ENCODE data around the gene LRP1B. TPM values are rescaled to one million over a fixed set of nuclear protein-coding genes. Genes with fewer than 3 reads are reported as not detected.

LRP1B gene
- total RNA-seq, 1 experiment from 2014 or later: 0.52 TPM

DNA sequence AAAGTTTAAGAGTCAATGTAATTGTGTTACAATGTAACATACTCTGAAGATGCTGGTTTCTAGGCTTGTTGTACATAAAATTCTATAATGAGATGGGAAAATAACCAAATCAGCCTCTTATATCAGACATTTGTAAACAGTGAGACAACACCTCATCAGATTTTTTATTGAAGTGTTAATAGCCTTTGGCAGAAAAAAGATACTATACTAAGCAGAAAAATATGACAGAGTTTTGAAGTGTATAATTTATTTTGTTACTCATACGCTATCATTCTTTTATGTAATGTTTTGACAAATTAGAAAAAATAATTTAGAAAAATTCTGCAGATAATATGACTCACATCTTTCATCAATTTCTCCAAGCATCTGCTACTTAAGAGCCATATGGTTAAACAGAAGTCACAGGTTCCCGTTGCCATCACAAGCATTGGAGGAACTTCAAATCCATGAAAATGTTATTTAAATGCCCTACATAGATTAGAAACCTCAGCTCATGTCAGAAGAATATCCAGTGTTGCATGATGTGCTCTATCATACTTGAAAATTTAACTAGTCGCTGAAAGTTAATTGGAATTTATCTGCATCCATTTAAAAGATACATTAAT is 535.4 kb downstream of the LRP1B start:
- Mint-ChIP-seq H3K27me3 (ENCODE audit: low read depth) (no peaks in the 10 kb centered on the region), H3K4me1 (peaks cover 11% of the 10 kb centered on the region), H3K27ac (no peak overlapping the region), H3K36me3 (peaks cover 24% of the 10 kb centered on the region), H3K4me3 (no peak overlapping the region), H3K9me3 (peaks cover 21% of the 10 kb centered on the region)
- POLR2A ChIA-PET: no interaction called here
- TF ChIP-seq ZNF416 (CRISPR knock-in tag; IDR thresholded peaks at IDR 0.05) (no peak), CREM (CRISPR knock-in tag; IDR thresholded peaks at IDR 0.05) (no peak), ZNF425 (CRISPR knock-in tag; conservative IDR thresholded peaks at IDR 0.05) (no peak), ATF1 (CRISPR knock-in tag; IDR thresholded peaks at IDR 0.05) (no peak), ELF4 (CRISPR knock-in tag; IDR thresholded peaks at IDR 0.05; ENCODE audit: low read depth) (no peak), ESRRA (CRISPR knock-in tag; IDR thresholded peaks at IDR 0.05; ENCODE audit: borderline replicate concordance) (no peak), SMAD4 (CRISPR knock-in tag; IDR thresholded peaks at IDR 0.05) (no peak)
- TF ChIP-seq, protein P1, sequence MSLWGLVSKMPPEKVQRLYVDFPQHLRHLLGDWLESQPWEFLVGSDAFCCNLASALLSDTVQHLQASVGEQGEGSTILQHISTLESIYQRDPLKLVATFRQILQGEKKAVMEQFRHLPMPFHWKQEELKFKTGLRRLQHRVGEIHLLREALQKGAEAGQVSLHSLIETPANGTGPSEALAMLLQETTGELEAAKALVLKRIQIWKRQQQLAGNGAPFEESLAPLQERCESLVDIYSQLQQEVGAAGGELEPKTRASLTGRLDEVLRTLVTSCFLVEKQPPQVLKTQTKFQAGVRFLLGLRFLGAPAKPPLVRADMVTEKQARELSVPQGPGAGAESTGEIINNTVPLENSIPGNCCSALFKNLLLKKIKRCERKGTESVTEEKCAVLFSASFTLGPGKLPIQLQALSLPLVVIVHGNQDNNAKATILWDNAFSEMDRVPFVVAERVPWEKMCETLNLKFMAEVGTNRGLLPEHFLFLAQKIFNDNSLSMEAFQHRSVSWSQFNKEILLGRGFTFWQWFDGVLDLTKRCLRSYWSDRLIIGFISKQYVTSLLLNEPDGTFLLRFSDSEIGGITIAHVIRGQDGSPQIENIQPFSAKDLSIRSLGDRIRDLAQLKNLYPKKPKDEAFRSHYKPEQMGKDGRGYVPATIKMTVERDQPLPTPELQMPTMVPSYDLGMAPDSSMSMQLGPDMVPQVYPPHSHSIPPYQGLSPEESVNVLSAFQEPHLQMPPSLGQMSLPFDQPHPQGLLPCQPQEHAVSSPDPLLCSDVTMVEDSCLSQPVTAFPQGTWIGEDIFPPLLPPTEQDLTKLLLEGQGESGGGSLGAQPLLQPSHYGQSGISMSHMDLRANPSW (CRISPR knock-in tag; conservative IDR thresholded peaks at IDR 0.05; ENCODE audit: low read depth): no peak
- TF ChIP-seq, protein P2, sequence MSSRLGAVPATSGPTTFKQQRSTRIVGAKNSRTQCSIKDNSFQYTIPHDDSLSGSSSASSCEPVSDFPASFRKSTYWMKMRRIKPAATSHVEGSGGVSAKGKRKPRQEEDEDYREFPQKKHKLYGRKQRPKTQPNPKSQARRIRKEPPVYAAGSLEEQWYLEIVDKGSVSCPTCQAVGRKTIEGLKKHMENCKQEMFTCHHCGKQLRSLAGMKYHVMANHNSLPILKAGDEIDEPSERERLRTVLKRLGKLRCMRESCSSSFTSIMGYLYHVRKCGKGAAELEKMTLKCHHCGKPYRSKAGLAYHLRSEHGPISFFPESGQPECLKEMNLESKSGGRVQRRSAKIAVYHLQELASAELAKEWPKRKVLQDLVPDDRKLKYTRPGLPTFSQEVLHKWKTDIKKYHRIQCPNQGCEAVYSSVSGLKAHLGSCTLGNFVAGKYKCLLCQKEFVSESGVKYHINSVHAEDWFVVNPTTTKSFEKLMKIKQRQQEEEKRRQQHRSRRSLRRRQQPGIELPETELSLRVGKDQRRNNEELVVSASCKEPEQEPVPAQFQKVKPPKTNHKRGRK (CRISPR knock-in tag; IDR thresholded peaks at IDR 0.05; ENCODE audit: borderline replicate concordance): no peak
- TF ChIP-seq, protein P3, sequence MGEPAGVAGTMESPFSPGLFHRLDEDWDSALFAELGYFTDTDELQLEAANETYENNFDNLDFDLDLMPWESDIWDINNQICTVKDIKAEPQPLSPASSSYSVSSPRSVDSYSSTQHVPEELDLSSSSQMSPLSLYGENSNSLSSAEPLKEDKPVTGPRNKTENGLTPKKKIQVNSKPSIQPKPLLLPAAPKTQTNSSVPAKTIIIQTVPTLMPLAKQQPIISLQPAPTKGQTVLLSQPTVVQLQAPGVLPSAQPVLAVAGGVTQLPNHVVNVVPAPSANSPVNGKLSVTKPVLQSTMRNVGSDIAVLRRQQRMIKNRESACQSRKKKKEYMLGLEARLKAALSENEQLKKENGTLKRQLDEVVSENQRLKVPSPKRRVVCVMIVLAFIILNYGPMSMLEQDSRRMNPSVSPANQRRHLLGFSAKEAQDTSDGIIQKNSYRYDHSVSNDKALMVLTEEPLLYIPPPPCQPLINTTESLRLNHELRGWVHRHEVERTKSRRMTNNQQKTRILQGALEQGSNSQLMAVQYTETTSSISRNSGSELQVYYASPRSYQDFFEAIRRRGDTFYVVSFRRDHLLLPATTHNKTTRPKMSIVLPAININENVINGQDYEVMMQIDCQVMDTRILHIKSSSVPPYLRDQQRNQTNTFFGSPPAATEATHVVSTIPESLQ (CRISPR knock-in tag; IDR thresholded peaks at IDR 0.05): no peak
- TF ChIP-seq, protein P4, sequence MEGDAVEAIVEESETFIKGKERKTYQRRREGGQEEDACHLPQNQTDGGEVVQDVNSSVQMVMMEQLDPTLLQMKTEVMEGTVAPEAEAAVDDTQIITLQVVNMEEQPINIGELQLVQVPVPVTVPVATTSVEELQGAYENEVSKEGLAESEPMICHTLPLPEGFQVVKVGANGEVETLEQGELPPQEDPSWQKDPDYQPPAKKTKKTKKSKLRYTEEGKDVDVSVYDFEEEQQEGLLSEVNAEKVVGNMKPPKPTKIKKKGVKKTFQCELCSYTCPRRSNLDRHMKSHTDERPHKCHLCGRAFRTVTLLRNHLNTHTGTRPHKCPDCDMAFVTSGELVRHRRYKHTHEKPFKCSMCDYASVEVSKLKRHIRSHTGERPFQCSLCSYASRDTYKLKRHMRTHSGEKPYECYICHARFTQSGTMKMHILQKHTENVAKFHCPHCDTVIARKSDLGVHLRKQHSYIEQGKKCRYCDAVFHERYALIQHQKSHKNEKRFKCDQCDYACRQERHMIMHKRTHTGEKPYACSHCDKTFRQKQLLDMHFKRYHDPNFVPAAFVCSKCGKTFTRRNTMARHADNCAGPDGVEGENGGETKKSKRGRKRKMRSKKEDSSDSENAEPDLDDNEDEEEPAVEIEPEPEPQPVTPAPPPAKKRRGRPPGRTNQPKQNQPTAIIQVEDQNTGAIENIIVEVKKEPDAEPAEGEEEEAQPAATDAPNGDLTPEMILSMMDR (IDR thresholded peaks at IDR 0.05): no peak
- ATAC-seq (no peak), DNase-seq (ENCODE audit: low spot score) (no peak)
- CTCF ChIA-PET: no interaction called here

GRCh38 chr2:141591787-141592186 is 539.0 kb downstream of the LRP1B start:
- DNase-seq (ENCODE audit: low spot score) (no peak), ATAC-seq (no peak)
- Mint-ChIP-seq H3K36me3 (peaks cover 24% of the 10 kb centered on the region), H3K9me3 (peaks cover 21% of the 10 kb centered on the region), H3K4me1 (peaks cover 13% of the 10 kb centered on the region), H3K4me3 (no peak overlapping the region), H3K27me3 (ENCODE audit: low read depth) (no peaks in the 10 kb centered on the region), H3K27ac (no peak overlapping the region)
- ChIA-PET CTCF (no interaction called here), POLR2A (no interaction called here)
- TF ChIP-seq ZNF532 (CRISPR knock-in tag; IDR thresholded peaks at IDR 0.05; ENCODE audit: borderline replicate concordance) (no peak), FOXP1 (CRISPR knock-in tag; IDR thresholded peaks at IDR 0.05; ENCODE audit: borderline replicate concordance) (no peak), ZBTB21 (CRISPR knock-in tag; IDR thresholded peaks at IDR 0.05; ENCODE audit: borderline replicate concordance) (no peak), SMAD3 (CRISPR knock-in tag; IDR thresholded peaks at IDR 0.05; ENCODE audit: borderline replicate concordance) (no peak), NFYB (CRISPR knock-in tag; conservative IDR thresholded peaks at IDR 0.05; ENCODE audit: low read depth) (no peak), ESRRA (CRISPR knock-in tag; IDR thresholded peaks at IDR 0.05; ENCODE audit: borderline replicate concordance) (no peak)
- TF ChIP-seq, protein P5, sequence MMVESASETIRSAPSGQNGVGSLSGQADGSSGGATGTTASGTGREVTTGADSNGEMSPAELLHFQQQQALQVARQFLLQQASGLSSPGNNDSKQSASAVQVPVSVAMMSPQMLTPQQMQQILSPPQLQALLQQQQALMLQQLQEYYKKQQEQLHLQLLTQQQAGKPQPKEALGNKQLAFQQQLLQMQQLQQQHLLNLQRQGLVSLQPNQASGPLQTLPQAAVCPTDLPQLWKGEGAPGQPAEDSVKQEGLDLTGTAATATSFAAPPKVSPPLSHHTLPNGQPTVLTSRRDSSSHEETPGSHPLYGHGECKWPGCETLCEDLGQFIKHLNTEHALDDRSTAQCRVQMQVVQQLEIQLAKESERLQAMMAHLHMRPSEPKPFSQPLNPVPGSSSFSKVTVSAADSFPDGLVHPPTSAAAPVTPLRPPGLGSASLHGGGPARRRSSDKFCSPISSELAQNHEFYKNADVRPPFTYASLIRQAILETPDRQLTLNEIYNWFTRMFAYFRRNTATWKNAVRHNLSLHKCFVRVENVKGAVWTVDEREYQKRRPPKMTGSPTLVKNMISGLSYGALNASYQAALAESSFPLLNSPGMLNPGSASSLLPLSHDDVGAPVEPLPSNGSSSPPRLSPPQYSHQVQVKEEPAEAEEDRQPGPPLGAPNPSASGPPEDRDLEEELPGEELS (CRISPR knock-in tag; IDR thresholded peaks at IDR 0.05): no peak

All from WTC11 (cell line).